HG03442 (cell line): ENCODE results near the gene SEMA3G.
A peak's percentile ranks its signal among the peaks of the same experiment; 100 is the strongest.

Experiments
- ATAC-seq: cut with Tn5 transposase; IDR thresholded peaks from one replicate; pipeline ENCODE4 v1.9.1; 2021; ENCODE audit warnings: mild to moderate bottlenecking, moderate library complexity; ENCODE audit not compliant: unreplicated experiment

SEMA3G gene

GRCh38 chr3:52444860-52445793, at the start of gene SEMA3G:
TSS of gene SEMA3G (minus strand) at chr3:52445103. CDS start at chr3:52445027, 76 bp downstream.
- ATAC-seq, result peak; percentile 71

DNA sequence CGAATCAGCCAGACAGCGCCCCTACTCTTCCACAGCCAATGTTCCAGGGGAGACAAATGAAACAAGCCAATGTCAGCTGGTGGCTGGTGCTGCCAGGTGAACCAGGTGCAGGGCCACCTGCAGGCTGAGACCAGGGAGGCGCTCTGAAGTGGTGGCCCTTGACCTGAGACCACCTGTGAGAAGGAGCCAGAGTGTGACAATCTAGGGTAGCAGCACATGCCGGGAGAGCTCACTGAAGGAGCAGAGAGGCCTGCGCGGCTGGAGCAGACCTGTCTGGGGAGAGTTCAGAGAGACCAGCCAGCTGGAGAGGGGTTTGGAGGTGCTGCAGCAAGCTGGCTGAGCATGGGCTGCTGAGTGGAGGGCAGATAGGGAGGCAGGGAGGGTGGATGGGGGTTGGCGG, 49.5 kb upstream of the SEMA3G start:
- no peak for ATAC-seq

- ATAC-seq, result no peak
Measured at GRCh38 chr3:52493232-52494017, 48.5 kb upstream of the SEMA3G start.

DNA sequence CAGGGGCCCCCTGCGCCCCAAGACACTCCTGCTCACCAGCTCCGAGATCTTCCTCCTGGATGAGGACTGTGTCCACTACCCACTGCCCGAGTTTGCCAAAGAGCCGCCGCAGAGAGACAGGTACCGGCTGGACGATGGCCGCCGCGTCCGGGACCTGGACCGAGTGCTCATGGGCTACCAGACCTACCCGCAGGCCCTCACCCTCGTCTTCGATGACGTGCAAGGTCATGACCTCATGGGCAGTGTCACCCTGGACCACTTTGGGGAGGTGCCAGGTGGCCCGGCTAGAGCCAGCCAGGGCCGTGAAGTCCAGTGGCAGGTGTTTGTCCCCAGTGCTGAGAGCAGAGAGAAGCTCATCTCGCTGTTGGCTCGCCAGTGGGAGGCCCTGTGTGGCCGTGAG, 47.2 kb upstream of the SEMA3G start:
- no peak for ATAC-seq

- ATAC-seq, result no peak
Measured at GRCh38 chr3:52490939-52491526, 46.1 kb upstream of the SEMA3G start.

DNA sequence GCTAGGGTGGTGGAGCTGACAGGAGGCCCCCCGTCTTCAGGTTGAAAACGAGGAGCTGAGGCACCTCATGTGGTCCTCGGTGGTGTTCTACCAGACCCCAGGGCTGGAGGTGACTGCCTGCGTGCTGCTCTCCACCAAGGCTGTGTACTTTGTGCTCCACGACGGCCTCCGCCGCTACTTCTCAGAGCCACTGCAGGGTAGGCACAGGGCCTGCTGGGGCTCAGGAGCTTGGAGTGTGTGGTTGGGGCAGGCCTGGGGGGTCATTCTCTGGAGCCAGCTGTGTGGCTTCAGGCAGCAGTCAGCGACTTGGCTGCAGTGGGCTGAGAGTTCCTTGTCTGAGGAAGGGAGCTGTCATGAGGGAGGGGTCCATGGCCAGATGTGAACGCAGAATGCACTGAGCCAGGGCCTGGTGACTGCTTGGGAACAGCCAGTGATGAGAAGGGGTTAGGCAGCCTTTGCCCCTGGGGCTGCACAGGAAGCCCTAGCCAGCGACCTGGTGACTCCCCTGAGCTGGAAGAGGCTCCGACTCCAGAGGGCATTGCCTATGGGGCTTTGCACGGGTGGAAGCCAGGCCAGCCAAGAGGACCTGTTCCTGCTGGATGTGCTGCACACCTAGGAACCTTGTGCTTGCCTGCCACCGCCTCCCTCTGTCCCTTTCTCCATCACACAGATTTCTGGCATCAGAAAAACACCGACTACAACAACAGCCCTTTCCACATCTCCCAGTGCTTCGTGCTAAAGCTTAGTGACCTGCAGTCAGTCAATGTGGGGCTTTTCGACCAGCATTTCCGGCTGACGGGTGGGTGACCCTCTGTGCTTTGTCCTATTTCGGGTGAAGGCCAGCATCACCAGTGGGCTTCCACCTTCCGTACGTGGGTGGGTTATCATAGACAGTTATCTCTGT, 45.4 kb upstream of the SEMA3G start:
- ATAC-seq, result no peak

- no peak for ATAC-seq
Measured at GRCh38 chr3:52489453-52489852, 44.5 kb upstream of the SEMA3G start.

GRCh38 chr3:52488746-52489145, 43.8 kb upstream of the SEMA3G start:
- ATAC-seq, result no peak

- no peak for ATAC-seq
Measured at GRCh38 chr3:52487788-52488691, 43.1 kb upstream of the SEMA3G start.

- no peak for ATAC-seq
Measured at GRCh38 chr3:52487050-52487787, 42.3 kb upstream of the SEMA3G start.

DNA sequence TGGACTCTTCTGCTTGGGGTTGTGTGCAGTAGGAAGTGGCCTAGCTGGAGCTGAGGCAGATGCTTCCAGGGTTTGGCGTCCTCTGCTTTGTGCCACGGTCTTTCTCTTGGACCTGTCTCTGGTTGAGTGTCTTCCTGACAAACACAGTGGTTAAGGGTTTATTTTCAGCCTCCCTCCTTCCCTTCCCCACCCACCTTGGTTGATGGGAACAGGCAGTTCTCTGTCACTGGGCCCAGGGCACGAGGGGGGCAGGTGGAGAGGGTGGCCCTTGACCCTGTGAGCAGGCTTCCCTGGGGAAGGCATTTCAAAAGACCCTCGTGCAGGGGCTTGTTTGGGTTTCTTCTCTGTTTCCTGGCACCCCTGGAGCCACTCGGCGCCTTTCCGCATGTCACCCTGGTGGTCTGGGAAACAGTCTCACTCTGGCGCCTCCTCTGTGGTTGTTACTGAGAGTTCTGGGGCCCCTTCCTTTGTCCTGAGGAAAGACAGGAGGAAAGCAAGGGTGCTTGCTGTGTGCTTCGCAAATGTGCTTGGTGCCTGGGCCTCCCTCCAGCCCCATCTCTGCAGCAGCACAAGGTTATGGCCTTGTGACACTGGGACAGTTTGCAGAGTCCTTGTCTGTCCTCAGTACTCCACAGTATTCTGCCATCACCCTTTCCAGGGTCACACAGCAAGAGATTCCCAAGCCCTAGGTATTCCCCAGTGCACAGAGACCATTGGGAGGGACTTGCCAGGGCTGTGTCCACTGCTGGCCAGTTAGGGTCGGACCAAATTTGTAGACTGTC, 40.0 kb upstream of the SEMA3G start:
- no peak for ATAC-seq

GRCh38 chr3:52483577-52484381, 38.9 kb upstream of the SEMA3G start:
- no peak for ATAC-seq

DNA sequence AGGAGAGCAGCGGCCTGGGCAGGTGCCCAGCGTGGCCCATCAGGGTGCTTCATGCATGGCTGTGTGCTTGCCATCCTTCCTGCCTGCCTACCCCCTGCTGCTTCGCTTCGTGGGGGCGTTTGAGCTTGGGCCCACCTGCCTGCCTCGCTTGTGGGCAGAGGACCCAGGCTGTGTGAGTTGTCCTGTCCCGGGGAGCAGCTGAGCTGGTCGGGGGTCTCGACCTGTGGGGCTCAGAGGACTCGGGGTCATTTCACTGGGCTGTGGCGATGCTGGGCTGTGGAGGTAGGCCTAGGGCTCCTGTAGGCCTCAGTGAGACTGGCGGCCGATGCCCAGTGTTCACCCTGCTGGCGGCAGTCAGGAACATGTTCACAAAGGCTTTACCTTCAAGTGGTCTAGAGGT, 38.2 kb upstream of the SEMA3G start:
- ATAC-seq, result no peak

- ATAC-seq, result no peak
Measured at GRCh38 chr3:52481819-52482521, 37.1 kb upstream of the SEMA3G start.

DNA sequence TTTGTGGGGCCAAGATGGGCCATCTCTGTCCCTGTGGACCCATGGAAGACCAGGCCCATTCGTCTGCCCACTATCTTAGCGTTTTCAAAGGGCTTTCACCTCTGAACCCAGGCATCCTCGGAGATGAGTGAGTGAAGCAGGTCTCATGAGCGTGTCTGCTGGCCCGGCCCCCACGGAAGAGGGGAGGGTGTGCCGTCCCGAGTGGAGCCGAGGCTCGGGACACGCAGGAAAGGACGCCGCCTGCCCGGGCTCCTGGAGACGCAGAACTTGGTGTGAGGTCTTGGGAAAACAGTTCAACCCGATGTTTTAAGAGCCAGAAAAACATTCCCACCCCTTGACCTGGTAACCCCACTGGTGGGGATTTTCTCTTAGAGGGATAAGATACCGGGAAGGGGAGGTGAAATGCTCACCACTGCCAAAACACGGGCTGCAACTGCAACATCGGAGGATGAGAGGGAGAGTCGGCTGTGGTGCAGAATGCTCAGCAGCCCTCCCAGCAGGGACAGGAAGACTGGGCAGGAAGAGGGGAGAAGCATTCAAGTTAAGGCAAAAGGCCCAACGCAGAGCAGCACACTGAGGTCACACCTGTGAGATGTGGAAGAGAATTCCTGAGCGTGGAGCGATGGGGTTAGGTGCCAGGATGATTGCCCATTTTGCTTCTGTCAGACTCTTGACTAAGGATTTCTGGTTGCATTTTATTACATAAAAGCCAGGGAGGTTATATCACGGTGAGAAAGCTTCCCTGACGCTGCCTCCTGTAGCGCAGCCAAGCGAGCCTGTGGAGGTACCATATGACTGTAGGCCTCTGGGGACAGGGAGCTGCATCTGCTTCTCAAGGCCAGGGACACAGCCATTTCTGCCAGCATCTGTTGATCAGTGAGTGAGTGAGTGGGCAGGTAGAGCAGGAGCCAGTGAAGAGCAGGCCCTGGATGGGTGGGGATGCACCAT, 36.1 kb upstream of the SEMA3G start:
- no peak for ATAC-seq
